HS-5 (cell line): Measurements from ENCODE around the gene RAB6B.
A peak's percentile ranks its signal among the peaks of the same experiment; 100 is the strongest.
"Not testable (repeated sequence)": the region's sequence is repeated elsewhere in the genome, so short reads cannot be mapped to it uniquely, and the experiment has no call there.

Experiments used
- DNase-seq: peaks from one replicate; pipeline ENCODE4 v3.0.0-alpha.2; 2012; ENCODE audit warnings: low read depth

RAB6B gene

GRCh38 chr3:133805702-133806475, 89.8 kb downstream of the RAB6B start, which contains the start of gene SRPRB:
Gene SRPRB (plus strand): TSS chr3:133805815. CDS start chr3:133805849, 34 bp downstream.
- DNase-seq = peak; percentile 72

DNA sequence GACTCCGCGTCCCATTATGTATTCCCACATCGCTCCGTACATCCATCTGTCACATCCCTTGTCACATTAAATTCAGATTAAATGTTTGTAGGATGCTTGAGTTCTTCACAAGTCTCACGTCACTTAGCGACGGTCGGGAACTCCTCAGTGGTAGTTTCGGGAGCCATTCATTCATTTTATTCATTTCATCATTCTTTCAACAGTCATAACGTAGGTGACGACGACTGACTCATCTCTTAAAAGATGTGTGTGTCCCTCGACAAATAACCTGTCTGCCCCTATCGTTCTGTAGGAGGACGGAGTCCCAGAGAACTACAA, 90.3 kb downstream of the RAB6B start:
- DNase-seq = no peak

- no peak for DNase-seq
Observed at GRCh38 chr3:133804896-133805295, 90.8 kb downstream of the RAB6B start.

- DNase-seq = no peak
Observed at GRCh38 chr3:133803469-133803868, 92.2 kb downstream of the RAB6B start.

- DNase-seq = no peak
Observed at GRCh38 chr3:133799794-133800585, 95.7 kb downstream of the RAB6B start.

DNA sequence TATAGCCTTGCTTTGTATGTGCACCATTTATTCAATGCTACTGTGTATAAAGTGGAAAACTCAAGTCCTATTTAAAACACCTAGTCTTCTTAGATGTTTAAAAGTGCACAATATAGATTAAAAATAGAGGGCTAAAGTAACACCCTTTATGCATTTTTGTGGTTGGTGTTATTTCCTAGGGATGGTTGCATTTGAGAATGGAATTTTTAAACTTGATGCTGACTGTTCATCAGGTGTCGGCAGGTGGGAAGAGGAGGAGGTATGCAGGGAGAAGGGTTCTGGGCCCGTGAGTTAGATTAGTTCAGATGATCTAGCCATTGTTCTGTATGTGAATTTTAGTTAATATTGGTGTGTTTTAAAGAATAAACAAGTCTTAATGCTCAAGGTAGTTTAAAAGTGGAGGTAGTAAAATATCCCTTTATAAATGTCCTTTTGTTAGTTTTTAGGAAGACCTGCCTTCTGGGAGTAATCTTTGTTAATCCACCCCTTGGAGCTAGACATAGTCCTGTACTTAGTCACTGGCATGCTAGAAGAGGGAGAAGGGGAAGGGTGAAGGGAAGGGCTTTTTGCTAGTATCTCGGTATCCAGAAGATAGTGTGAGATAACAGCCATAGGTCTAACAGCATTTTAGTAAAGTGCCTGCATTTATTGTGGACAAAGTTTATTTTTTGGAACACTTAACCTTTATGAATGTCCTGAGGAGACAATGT, 98.1 kb downstream of the RAB6B start:
- DNase-seq = no peak

DNA sequence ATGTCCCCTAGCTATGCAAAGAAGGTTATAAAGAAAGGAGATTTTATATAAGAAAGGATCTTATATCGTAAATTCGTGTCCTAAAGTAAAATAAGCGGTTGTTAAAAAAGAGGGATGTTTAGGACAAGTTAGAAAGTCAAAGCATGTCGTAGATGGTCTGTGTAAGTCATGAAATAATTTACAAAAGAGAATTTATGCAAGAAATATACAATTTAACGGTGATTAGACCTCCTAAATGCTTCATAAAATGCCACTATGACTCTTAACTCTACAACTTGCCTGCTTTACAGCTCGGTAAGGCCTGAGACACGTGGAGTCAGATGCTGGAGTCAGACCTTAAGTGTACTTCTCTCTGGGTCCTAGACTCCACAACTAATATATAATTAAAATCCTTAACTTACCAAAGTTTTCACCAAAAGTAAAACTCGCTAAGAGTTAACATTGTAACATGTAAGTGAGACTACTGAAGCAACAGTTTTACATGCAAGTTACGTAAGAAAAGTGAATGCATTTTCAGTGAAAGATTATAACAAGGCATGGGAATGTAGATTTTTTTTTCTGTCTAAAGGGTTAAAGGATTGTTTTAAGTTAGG, 103.4 kb downstream of the RAB6B start:
- no peak for DNase-seq

DNA sequence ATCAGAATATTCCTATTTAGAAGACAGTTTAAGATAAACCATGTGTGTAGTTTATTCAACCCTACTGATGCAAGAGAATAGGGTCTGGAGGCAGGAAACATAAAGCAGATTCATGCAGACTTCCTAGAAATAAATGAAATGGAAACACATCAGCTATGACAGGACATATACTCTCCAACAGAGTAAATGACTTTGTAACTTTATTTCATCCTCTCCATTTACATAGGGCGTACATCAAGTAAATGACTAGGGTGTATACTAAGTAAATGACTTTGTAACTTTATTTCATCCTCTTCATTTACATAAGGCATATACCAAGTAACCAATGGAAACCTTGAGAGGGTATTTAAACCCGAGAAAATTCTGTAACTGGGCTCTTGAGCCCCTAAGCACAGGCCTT, 107.7 kb downstream of the RAB6B start:
- DNase-seq = no peak

DNA sequence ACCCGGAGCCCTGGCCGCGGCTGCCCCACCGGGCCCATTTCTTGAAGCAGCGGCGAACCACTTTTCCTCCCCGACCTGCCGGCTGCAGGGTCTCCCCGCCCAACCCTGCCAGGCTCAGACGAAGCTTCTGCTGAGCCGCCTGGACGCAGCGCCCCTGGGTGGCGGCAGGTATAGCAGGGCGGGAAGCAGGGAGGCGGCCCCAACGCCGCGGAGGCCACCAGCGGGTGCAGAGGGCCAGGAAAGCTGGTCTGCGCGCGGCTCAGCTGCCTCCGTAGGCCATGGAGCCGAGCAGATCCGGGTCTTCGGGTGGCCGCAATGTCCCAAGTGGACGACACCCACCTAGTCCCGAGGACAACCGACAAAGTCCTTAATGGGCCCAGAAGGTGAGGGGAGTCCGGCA, 111.9 kb downstream of the RAB6B start:
- no peak for DNase-seq

DNA sequence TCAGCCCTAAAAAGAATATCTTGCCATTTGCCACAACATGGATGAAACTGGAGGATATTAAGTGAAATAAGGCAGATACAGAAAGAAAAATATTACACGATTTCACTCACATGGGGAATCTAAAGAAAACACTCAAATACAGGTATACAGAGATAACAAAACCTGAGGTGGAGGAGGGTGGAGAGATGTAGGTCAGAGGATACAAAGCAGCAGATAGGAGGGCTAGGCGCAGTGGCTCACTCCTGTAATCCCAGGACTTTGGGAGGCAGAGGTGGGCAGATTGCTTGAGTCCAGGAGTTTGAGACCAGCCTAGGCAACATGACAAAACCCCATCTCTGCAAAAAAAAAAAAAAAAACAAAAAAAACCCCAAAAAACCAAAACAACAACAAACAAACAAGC, 113.2 kb downstream of the RAB6B start:
- no peak for DNase-seq

- no peak for DNase-seq
Observed at GRCh38 chr3:133781570-133781969, 114.1 kb downstream of the RAB6B start.

DNA sequence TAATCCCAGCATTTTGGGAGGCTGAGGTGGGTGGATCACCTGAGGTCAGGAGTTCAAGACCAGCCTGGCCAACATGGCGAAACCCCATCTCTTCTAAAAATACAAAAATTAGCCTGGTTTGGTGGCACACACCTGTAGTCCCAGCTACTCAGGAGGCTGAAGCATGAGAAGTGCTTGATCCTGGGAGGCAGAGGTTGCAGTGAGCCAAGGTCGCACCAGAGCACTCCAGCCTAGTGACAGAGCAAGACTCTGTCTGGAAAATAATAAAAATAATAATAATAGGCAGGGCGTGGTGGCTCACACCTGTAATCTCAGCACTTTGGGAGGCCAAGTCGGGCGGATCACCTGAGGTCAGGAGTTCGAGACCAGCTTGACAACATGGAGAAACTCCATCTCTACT, 114.9 kb downstream of the RAB6B start:
- DNase-seq = not testable (repeated sequence)

GRCh38 chr3:133779626-133780203, 116.0 kb downstream of the RAB6B start:
- no peak for DNase-seq

DNA sequence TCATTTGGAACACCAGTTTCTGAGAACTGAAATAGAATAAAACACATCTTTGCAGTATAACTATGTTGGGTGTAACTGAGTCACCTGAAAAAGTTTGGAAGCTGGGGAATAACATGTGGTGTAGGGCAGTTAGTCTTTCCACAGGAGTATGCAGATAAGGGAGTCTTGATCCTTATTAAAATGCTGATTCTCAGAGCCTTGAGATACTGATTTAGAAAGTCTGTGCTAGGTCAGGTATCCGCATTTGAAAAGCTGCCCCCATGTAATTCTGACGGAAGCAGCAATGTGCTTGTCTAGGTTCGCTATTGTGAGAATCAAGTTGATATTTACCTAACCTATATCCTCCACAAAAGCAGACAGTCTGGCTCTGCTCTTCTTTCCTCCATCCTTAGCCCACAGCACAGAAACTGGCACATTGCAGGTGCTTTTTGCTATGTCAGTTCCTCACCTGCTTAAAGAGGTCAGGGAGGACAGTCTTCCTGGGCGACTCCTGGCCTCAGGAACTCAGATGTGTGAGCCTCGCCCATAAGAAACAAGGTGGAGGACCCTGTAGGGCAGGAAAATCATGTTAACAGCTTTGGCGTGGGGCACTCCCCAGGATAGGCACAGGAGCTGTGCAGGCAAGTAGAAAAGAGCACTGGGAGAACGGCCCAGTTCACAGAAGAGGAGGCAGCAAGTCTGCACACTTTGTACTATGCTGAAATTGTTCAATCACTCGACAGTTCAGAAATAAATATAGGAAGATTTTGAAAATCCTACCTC, 117.7 kb downstream of the RAB6B start:
- no peak for DNase-seq

DNA sequence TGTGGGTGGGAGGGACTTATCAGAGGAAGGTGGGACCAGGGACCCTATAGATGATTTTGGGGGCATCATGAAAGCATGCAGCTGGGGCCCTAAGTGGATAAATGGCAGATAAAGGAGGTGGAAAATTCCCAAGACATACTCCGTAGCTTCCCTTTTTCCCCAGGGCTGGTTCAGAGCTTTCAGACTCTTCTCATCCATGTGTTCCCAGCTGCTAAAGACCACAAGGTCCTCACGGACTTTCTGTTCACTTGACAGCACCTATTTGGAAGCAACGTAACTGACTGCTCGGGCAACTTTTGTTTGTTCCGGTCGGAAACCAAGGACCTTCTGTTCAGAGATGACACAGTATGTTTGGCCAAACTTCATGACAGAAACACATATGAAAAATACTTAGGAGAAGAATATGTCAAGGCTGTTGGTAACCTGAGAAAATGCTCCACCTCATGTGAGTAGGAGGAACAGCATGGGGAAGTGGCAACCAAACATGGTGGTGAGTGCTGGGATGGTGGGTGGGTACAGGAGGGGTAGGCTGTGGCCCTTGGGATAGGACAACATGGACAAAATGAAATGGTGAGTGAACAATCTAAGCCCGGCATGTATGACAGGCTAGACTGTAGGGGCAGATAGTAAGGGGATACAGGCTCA, 118.8 kb downstream of the RAB6B start:
- no peak for DNase-seq

DNA sequence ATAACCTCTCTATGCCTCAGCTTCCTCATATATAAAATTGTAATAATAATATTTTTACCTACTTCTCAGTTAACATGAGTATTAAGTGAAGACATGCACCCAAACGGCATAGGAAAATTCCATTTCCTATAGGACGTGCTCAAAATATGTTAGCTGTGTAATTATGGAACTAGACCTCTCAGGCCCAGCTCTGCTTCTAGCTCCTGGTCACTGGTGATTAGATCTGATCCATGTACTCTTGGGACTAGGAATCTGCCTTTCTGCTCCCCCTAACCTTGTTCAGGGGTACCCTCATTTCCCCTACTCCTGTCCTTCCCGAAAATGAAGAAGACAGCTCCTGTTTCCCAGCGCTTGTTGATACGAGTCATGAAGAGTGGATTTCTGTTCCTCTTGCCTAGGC, 119.8 kb downstream of the RAB6B start:
- no peak for DNase-seq

GRCh38 chr3:133775309-133775708, 120.4 kb downstream of the RAB6B start:
- no peak for DNase-seq
